Sigmoid colon (tissue), 4 donors: ENCODE measurements around the gene RBM5.

ENCODE experiments used
- CTCF ChIP-seq, 4 experiments: fragments of 450-650 bp in 3 of 4; fragments of 200-600 bp in 1 of 4; IDR thresholded peaks; one replicate each; pipeline ENCODE4 v1.5.1; 2016 to 2019; ENCODE audit warnings: antibody characterized with exemption in 4 of 4, mild to moderate bottlenecking in 3 of 4, moderate library complexity in 2 of 4
- EP300 ChIP-seq, 4 donors: sonication (generic); formaldehyde crosslinking; IDR thresholded peaks; one replicate each; pipeline ENCODE4 v1.6.1; 2017; ENCODE audit warnings: antibody characterized with exemption in 4 of 4
- POLR2A ChIP-seq, 2 donors: fragments of 450-650 bp; IDR thresholded peaks; one replicate each; pipeline ENCODE4 v1.6.1; 2016; ENCODE audit warnings: antibody characterized with exemption in 2 of 2, mild to moderate bottlenecking in 2 of 2, moderate library complexity in 2 of 2
- POLR2AphosphoS5 ChIP-seq, 4 donors: sonication (generic); formaldehyde crosslinking; IDR thresholded peaks; one replicate each; pipeline ENCODE4 v1.6.1; 2017; ENCODE audit warnings: antibody characterized with exemption in 4 of 4

GRCh38 chr3:50078622-50079021 lies 10.1 kb upstream of the RBM5 start:
- no peak for TF ChIP-seq CTCF (IDR thresholded peaks at IDR 0.05)
- no peak for TF ChIP-seq POLR2AphosphoS5 (IDR thresholded peaks at IDR 0.05)
- no peak for TF ChIP-seq POLR2A (IDR thresholded peaks at IDR 0.05)
- TF ChIP-seq EP300 (IDR thresholded peaks at IDR 0.05): no peak
